H1 (cell line): ENCODE results near the gene UBE4A. TPM values are rescaled to one million over a fixed set of nuclear protein-coding genes. Genes with fewer than 3 reads are reported as not detected.

Experiments
- SP1 ChIP-seq: IDR thresholded peaks from 2 replicates; pipeline ENCODE4 v1.6.1; 2011; ENCODE audit warnings: low read depth, low read length
- polyA plus RNA-seq, 7 experiments: library from polyadenylated mRNA; depleted of rRNA in 3 of 7; stranded (reverse) in 5 of 7; unstranded in 2 of 7; fragments of >200 nt in 5 of 7; fragments of 200-250 nt in 2 of 7; gene quantifications; 1 replicate in 5 of 7; 2 replicates in 1 of 7; 4 replicates in 1 of 7; pipeline versions ENCODE4 v1.2.1 to v1.2.3, GENCODE V29; 2011 to 2013; ENCODE audit warnings: missing spikeins in 2 of 7, mixed read lengths in 2 of 7
- total RNA-seq: library from RNA; stranded (reverse); fragmentation: NEBNext Ultra II Directional; extraction: Animal tissue kit (Norgen Biotek cat#: 25700); gene quantifications from 2 replicates; pipeline ENCODE4 v1.2.1, GENCODE V29; 2021
- TF ChIP-seq, protein P1 (sequence below), 3 experiments: IDR thresholded peaks; 1 replicate in 2 of 3; 2 replicates in 1 of 3; pipeline versions ENCODE4 v1.5.1 to v1.6.1; 2011; ENCODE audit warnings: low read length in 3 of 3, mild to moderate bottlenecking in 3 of 3, inconsistent platforms in 2 of 3, low read depth in 1 of 3, moderate library complexity in 1 of 3; ENCODE audit not compliant: insufficient read depth in 1 of 3; ENCODE audit errors: control extremely low read depth in 1 of 3
- TF ChIP-seq, protein P2 (sequence below): IDR thresholded peaks from 2 replicates; pipeline ENCODE4 v1.6.1; 2012; ENCODE audit warnings: inconsistent platforms

UBE4A gene
- total and polyA plus RNA-seq, 2 of the 8 experiments (the other 6 are each of a cell fraction or from before 2014, with no cell fraction given): 11.3 to 34.5 TPM

- TF ChIP-seq, protein P1, sequence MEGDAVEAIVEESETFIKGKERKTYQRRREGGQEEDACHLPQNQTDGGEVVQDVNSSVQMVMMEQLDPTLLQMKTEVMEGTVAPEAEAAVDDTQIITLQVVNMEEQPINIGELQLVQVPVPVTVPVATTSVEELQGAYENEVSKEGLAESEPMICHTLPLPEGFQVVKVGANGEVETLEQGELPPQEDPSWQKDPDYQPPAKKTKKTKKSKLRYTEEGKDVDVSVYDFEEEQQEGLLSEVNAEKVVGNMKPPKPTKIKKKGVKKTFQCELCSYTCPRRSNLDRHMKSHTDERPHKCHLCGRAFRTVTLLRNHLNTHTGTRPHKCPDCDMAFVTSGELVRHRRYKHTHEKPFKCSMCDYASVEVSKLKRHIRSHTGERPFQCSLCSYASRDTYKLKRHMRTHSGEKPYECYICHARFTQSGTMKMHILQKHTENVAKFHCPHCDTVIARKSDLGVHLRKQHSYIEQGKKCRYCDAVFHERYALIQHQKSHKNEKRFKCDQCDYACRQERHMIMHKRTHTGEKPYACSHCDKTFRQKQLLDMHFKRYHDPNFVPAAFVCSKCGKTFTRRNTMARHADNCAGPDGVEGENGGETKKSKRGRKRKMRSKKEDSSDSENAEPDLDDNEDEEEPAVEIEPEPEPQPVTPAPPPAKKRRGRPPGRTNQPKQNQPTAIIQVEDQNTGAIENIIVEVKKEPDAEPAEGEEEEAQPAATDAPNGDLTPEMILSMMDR (IDR thresholded peaks at IDR 0.05; ENCODE audit: control extremely low read depth in 1 of 3, insufficient read depth in 1 of 3, low read depth in 1 of 3, low read length in 3 of 3): no peak
- TF ChIP-seq, protein P2, sequence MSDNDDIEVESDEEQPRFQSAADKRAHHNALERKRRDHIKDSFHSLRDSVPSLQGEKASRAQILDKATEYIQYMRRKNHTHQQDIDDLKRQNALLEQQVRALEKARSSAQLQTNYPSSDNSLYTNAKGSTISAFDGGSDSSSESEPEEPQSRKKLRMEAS: no peak
- TF ChIP-seq SP1: no peak
These were observed 15.3 kb downstream of the UBE4A start (continued) for GRCh38 chr11:118374729-118375128.
